ENCODE data around the gene SMARCC2.

- TF ChIP-seq SIN3A (IDR thresholded peaks at IDR 0.05; ENCODE audit: borderline replicate concordance, insufficient read depth, low read depth, low read length) (no peak), CTCF (IDR thresholded peaks at IDR 0.05) (no peak)
These were observed 545 bp downstream of the SMARCC2 start for GRCh38 chr12:56188778-56189098.

Measured in Panc1 (cell line).